GM18907 (cell line): ENCODE results near the gene PTK6.
"Not testable (repeated sequence)": the region's sequence is repeated elsewhere in the genome, so short reads cannot be mapped to it uniquely, and the experiment has no call there.

Experiments used
- ATAC-seq: cut with Tn5 transposase; IDR thresholded peaks from one replicate; pipeline ENCODE4 v1.9.1; 2021; ENCODE audit warnings: mild to moderate bottlenecking, moderate library complexity; ENCODE audit not compliant: unreplicated experiment

The PTK6 gene

GRCh38 chr20:63517376-63518309 is 19.5 kb downstream of the PTK6 start:
- no peak for ATAC-seq

DNA sequence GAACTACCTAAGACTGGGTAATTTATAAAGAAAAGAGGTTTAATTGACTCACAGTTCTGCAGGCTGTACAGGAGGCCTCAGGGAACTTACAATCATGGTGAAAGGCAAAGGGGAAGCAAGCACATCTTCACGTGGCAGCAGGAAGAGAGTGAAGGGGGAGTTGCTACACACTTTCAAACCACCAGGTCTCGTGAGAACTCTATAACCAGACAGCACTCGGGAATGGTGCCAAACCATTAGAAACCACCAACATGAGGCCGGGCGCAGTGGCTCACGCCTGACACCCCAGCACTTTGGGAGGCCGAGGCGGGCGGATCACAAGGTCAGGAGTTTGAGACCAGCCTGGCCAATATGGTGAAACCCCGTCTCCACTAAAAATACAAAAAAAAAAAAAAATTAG is 22.7 kb downstream of the PTK6 start:
- ATAC-seq, result not testable (repeated sequence)

DNA sequence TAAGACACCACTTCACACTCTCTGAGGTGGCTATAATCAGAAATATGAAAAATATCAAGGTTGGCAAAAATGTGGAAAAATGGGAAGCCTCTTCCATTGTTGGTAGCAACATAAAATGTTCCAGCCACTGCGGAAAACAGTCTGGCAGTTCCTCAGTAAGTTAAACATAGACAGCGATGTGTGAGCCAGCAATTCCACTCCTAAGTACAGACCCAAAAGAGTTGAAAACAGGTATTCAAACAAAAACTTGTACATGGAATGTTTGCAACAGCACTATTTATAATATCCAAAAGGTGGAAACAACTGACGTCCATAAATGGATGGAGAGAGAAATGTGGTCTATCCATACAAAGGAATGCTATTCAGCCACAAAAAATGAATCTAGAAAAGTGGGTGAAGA is 24.0 kb downstream of the PTK6 start:
- no peak for ATAC-seq

- no peak for ATAC-seq
Observed at GRCh38 chr20:63509088-63509564, 28.1 kb downstream of the PTK6 start.

DNA sequence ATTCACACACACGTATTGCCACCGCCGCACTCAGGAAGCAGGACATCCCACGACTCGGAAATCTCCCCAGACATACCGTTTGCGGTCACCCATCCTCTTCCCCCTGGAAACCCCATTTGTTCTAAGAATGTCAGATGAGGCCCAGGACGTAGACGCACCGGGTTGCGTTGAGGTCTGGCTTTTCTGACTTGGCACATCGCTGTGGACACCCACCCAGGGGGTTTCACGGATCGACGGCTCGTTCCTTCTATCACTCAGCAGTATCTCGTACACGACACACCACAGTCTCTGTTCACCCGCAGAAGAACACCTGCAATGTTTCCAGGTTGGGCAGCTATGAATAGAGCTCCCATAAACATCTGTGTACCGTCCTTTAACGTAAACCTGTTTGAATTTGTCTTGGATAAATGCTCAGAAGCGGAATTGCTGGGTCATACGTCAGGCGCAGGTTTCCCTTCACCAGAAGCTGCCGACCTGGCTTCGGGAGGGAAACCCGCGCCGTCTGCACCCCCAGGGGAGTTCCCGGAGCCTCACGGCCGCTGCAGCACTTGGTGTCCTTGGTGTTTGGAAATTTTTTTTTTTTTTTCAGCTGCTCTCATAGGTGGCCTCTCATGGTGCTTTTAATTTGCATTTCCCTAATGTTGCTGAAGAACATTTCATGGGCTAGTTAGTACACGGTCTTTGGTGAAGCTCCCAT is 29.0 kb downstream of the PTK6 start:
- no peak for ATAC-seq

GRCh38 chr20:63507083-63507743 is 30.0 kb downstream of the PTK6 start:
- ATAC-seq, result no peak

GRCh38 chr20:63505723-63506122 is 31.5 kb downstream of the PTK6 start:
- ATAC-seq, result no peak

DNA sequence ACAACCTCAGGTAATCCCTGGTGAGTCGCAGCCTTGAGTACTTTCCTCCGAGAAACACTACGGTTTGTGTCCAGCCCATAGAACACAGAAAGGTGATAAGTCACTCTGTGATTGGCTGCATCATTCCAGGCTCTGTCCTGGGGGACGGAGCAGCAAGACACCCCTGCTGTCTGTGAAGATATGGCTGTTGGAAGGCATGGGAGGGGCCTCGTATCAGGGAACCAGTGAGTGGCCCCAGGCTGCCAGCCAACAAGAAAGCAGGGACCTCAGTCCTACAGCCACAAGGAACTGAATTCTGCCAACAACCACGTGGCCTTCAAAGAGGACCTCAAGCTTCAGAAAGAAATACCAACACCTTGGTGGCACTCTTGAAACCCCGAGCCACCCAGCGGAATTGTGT is 31.9 kb downstream of the PTK6 start:
- ATAC-seq, result no peak

GRCh38 chr20:63504642-63505041 is 32.5 kb downstream of the PTK6 start:
- ATAC-seq, result no peak

DNA sequence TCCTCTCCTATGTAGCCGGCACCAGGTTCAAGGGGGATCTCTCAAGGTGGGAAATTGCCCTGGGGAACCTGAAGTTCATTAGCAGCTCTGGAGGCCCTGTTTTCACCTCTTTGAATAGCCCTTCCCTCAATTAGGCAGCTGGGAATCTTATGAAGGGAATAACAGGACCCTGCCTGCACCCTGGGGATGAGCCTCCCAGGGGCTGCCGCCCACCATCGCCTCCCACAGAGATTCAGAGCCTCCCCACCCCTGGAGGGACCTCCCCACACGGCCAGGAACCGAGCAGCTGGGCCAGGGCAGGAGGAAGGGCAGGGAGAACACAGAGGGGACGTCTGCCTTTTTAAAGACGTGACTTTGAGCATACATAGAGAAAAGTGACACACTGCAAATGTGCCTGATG is 33.7 kb downstream of the PTK6 start:
- ATAC-seq, result no peak

- no peak for ATAC-seq
Observed at GRCh38 chr20:63502671-63503172, 34.5 kb downstream of the PTK6 start.

GRCh38 chr20:63501818-63502670 is 35.1 kb downstream of the PTK6 start:
- ATAC-seq, result no peak

GRCh38 chr20:63500902-63501817 is 36.0 kb downstream of the PTK6 start:
- ATAC-seq, result no peak

GRCh38 chr20:63500151-63500901 is 36.9 kb downstream of the PTK6 start:
- no peak for ATAC-seq

DNA sequence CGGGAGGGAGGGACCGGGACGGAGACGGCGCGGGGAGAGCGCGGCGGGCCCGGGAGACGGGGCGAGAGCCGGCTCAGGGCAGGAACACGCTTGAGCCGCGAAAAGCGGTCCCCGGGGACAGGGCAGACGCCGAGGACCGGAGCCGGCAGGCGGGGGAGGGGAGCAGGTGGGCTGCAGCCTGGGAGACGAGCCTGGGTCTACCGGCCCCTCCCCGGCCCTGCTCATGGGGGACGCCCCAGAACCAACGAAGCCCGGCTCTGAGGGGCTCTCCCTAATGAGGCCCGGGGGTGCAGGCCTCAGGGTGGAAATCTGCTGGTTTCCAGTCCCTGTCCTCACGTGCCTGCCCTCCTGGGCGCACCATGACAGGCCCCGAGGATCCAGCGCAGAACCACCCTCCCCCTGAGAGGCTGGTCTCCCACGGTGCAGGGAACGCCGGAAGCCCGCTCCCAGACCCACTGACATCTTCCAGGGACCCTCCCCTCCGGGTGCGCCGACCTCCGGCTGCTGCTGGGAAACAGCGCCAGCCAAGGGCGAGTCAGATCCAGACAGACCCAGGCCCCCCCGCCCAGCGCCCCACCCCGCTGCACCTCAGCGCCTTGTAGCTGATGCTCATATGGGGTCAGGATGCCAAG is 37.7 kb downstream of the PTK6 start:
- ATAC-seq, result no peak

- no peak for ATAC-seq
Observed at GRCh38 chr20:63498960-63499337, 38.2 kb downstream of the PTK6 start, which contains the start of gene EEF1A2. TSS of gene EEF1A2 (minus strand) at chr20:63499083. CDS start at chr20:63497763, 1,320 bp downstream.

DNA sequence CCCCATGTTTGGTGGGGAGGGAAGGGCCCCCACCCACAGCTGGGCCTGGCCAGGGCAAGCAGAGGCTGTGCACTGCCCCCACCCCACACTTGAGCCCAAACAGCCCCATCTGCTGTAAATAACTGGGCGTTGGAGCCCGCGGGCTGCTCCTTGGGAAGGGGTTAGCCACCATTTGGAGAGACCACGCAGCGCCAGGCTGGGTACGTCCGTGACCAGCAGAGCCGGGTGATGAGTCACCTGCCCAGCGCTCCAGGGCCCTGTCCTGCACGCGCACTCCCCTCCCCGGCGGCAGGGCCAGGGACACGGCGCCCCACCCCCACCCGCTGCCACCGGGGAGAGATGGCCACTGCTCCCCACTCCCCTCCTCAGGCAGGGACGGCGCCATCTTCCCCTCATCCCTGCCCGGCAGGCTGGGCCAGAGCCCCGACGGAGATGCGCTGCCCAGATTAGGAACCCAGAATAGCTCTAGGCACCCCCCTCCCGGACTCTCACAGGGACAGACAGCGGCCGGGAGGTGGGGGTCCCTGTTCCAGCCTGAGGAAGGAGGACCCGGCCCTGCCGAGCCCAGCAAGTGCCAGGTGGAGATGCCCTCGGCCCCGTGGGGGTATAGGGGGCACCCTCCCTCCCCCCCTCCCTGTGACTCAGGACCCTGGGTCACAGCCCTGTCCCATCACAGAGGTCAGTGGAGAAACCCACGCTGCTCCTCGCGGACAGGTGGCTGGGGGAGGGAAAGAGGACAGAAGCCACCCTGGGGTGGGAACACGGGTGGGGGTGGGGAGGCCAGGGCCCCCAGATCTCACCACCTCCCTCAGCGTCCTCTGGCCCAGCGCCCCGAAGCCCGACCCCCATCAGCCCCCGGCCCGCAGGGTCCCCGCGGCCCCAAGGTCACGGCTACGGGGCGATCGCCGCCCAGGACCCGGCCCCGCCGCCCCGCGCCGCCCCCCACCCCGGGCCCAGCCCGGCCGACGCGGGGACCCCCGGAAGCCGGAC is 38.9 kb downstream of the PTK6 start:
- no peak for ATAC-seq
